Activated CD4-positive, alpha-beta T cell treated with anti-CD3 and anti-CD28 coated beads, Interleukin-2, amount 50 U/mL, for 1 hour (primary cell): ENCODE data around the gene GLI3.

Experiments used
- DNase-seq: peaks from one replicate; pipeline ENCODE4 v3.0.0-alpha.2; 2020

Gene GLI3

DNA sequence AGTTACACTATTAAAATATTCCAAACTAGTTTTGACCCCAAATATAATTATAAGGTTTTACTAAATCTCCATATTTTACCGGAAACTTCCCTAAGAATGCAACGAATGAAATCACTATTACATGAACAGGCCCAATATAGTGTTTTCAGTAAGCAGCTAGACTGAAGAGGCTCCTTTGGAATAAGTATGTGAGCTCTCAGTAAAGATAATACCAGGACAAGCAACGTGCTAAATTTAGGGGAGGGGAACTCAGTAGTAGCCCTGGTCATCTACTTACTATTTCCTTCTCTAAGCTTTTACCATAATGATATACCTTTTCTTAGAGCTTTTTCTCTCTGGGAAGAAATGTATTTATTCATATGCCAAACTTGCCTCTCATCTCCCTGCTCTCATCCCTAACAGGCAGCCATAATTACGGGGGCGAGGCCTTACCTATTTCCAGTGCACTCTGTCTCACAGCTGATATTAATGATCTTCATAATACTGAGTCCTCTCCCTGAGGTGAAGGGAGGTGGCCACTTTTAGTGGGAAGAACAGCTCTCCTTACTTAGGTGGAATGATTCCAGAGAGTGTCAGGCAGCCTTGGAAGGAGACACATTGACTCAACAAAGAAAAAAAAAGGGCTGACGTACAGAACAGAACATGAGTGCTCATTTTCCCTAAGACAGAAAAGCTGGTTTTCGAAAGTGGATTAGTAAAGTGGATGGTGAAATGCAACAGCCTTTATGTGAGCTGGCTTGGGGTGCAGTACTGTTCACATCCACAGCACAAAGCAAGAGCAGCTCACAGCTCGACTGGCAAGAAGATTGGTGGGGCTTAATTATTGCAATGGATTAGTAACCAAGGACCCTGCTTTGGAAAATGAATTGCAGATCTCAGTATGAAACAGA lies 165.4 kb downstream of the GLI3 start:
- DNase-seq: no peak

DNA sequence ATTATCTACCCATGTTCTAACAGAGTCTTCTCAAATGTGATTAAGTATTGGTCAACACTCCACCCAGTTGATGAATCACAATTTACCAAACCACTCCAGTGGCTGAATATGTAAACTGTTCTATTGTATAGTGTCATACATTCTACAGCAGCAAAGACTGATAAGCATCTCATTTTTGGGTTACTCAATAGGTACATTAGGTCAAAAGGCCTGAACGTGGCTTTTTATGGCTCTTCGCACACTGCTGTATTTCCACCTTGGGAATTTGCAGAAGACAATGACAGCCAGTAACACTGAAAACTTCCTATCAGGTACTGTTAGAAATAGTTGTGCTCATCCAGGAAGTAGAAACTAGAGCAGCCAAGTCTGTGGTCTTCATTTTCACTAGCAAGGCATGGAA lies 166.9 kb downstream of the GLI3 start:
- no peak for DNase-seq

DNA sequence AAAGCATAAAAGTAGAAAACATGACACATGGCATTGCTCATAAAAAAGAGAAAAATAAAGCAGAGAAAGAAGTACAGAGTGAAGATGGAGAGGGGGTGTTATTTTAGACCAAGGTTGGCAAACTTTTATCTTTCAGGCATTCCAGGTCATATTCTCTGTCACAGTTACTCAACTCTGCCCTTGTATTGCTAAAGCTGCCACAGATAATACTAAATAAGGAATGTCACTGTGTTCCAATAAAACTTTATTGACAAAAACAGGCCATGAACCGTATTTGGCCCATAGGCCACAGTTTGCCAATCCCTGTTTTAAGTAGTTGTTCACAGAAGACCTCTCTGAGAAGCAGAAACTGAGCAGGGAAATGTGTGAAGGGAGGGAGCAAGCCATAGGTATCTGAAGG lies 167.4 kb downstream of the GLI3 start:
- no peak for DNase-seq

GRCh38 chr7:42068554-42069280 lies 168.3 kb downstream of the GLI3 start:
- no peak for DNase-seq

DNA sequence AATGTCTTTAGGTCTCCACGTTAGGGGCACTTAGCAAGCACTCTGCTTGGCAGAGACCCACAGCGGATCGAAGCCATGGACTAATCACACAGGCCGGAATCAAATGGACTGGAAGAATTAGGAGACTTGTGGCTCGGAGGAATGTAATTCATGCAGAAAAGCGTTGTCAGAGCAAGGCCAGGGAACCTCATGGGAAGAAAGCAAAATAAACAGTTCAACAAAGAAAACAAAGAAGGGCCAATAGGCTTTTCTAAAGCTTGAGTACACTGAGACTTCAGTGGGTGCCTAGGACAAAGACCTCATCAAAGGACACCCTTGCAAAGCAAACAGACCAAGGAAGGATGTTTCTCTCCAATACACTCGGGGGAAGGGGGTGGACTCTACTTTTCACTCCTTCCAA lies 171.1 kb downstream of the GLI3 start:
- no peak for DNase-seq

DNA sequence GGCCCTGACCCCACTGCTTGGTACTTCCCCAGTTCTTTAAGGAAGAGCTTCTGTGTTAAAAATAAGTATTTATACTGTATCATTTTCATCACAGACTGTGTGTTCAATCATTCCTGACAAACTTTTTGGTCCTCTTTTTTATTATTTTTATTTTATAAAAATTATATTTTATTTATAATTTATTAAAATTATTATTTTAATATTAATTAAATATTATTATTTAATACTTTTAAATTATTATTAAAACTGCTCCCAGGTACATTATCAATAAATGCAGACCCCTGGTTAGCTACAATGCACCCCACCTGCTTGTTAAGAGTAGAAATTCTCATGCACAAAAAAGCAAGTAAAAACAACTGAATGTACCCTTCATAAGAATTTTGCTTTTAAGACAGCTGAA lies 172.0 kb downstream of the GLI3 start:
- no peak for DNase-seq

- no peak for DNase-seq
These were observed 172.5 kb downstream of the GLI3 start for GRCh38 chr7:42064534-42064933.

- no peak for DNase-seq
These were observed 177.7 kb downstream of the GLI3 start for GRCh38 chr7:42059275-42059674.

GRCh38 chr7:42057331-42057730 lies 179.7 kb downstream of the GLI3 start:
- DNase-seq: no peak

- no peak for DNase-seq
These were observed 181.8 kb downstream of the GLI3 start for GRCh38 chr7:42055171-42055570.

GRCh38 chr7:42053834-42054233 lies 183.2 kb downstream of the GLI3 start:
- DNase-seq: no peak

GRCh38 chr7:42049761-42050160 lies 187.2 kb downstream of the GLI3 start:
- DNase-seq: no peak

- no peak for DNase-seq
These were observed 190.5 kb downstream of the GLI3 start for GRCh38 chr7:42046483-42046882.

DNA sequence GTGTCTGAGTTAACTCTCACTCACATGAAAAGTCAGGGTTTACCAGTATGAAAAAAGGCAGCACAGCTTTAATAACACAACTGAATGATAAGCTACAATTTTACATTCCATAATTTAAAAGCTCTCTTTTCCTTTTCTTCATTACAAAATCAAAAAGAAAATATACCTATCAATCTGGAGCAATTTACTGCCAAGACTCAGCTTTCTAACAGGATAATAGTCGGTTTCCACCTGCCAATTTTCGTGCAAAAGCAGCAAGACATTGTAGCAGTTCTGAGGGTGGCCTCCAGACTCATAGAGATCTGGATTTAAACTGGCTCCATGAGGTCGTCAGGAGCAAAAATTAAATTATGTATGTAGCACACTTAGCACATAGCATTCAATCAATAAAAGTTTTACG lies 191.0 kb downstream of the GLI3 start:
- DNase-seq: no peak

GRCh38 chr7:42039921-42040320 lies 197.1 kb downstream of the GLI3 start:
- DNase-seq: no peak

GRCh38 chr7:42035210-42035609 lies 201.8 kb downstream of the GLI3 start:
- DNase-seq: no peak

DNA sequence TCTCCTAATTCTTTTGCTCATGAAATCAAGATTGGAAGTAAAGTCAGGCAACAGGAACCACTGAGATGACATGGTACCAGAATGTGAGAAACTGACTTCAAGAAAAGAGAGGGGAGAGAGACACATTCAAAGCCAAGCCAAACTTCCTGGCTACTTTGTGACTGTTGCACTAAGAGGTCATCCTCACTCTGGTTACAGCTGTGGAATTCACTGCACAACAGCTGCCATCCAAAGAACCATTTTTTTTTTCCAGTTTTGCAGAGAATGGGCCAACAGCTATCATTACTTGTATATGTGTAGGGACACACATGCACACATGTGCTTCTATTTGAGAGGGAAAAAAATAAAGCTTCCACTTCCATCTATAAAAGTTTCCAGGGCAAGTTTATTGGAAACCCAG lies 203.5 kb downstream of the GLI3 start:
- DNase-seq: no peak

- no peak for DNase-seq
These were observed 207.6 kb downstream of the GLI3 start for GRCh38 chr7:42029405-42029804.

- no peak for DNase-seq
These were observed 209.5 kb downstream of the GLI3 start for GRCh38 chr7:42027521-42027920.

DNA sequence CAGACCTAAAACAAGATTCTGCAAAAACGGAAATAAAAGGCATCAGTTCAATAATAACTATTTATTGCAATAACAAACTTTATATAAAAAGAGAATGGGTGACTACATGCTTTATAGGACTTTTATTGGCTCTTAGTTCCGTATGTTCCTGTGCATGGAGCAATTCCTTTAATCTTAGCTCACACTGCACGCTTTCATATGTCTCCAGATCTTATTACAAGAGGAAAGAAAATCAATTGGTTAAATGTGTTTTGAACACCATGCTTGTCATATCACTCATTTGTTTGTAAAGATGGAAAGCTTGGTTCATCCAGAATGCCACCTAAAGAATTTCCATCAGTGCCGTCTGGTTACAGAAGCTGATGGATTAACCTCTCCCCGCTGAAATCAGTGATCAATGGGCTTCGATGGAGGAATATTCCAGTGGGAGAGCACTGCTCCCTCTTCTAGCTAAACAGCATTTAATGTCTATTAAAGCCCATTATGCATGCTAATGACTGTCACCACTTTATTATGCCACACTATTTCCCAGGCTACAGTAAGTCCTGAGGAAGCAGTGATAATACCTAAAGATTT lies 210.3 kb downstream of the GLI3 start:
- no peak for DNase-seq

DNA sequence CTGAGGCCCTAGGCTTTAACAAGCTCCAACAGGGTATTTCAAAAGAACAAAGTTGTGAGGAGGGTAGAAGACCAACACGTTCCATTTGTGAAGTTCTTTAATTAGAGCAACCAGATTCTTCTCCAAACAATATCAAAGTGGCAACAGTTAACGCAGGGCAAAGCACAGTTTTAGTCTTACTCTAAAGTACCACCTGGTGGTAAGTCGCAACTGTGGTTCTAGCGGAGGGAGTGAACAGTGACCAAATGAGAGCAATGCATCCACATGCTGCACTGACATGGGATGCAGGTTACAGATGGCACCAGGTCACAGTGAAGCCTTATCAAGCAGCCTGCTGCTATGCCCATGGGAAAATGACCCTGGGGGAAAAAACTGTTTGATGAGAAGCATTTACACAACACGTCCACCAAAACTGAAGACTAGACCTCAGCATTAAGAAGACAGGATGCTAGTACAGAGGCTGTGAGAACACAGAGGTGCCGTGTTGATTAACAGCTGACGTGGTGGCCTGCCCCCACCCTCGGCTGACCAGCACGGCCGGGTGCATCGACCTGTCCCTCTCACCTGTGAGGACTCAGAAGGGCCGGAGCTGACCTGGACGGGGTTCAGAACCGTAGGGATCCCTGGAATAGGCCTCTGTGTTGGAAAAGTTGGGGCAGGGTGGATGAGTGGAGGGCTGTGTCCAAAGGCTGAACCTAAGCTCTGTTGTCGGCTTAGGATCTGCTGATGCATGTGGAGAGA lies 211.2 kb downstream of the GLI3 start:
- DNase-seq: no peak

- DNase-seq: no peak
These were observed 212.5 kb downstream of the GLI3 start for GRCh38 chr7:42024537-42024936.

DNA sequence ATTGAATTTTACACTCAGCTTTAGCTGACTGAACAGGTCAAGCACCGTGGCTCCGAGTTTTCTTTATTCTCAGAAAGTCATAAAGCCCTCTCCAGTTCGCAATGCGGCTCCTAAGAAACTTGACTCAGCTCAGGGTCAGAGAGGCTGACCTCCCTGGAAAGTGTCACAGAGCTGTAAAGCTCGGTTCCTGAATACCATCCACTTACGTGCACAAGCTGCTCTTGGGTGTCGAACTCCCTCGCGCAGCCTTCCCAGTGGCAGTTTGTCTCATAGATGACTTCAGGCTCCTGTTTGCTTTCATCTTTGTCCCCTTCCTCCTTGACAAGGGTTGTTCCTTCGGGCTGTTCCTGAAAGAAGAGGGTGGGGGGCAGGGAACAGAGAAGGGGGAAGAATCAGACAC lies 213.7 kb downstream of the GLI3 start:
- no peak for DNase-seq
